Activated naive CD8-positive, alpha-beta T cell (primary cell): ENCODE measurements around the gene CALHM1.
"Not testable (repeated sequence)": the region's sequence is repeated elsewhere in the genome, so short reads cannot be mapped to it uniquely, and the experiment has no call there.

Experiments
- H3K27ac Mint-ChIP-seq: one replicate; pipeline ENCODE4 v1.8.0; 2021; ENCODE audit warnings: mixed read lengths
- H3K27me3 Mint-ChIP-seq: one replicate; pipeline ENCODE4 v1.8.0; 2021; ENCODE audit warnings: mixed read lengths
- H3K36me3 Mint-ChIP-seq: one replicate; pipeline ENCODE4 v1.8.0; 2021; ENCODE audit warnings: mixed read lengths
- H3K4me1 Mint-ChIP-seq: one replicate; pipeline ENCODE4 v1.8.0; 2021; ENCODE audit warnings: low read depth, mixed read lengths
- H3K4me3 Mint-ChIP-seq: one replicate; pipeline ENCODE4 v1.8.0; 2021; ENCODE audit warnings: mild to moderate bottlenecking, mixed read lengths
- H3K9me3 Mint-ChIP-seq: one replicate; pipeline ENCODE4 v1.8.0; 2021; ENCODE audit warnings: low read depth, mixed read lengths

CALHM1 gene, protein sequence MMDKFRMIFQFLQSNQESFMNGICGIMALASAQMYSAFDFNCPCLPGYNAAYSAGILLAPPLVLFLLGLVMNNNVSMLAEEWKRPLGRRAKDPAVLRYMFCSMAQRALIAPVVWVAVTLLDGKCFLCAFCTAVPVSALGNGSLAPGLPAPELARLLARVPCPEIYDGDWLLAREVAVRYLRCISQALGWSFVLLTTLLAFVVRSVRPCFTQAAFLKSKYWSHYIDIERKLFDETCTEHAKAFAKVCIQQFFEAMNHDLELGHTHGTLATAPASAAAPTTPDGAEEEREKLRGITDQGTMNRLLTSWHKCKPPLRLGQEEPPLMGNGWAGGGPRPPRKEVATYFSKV

DNA sequence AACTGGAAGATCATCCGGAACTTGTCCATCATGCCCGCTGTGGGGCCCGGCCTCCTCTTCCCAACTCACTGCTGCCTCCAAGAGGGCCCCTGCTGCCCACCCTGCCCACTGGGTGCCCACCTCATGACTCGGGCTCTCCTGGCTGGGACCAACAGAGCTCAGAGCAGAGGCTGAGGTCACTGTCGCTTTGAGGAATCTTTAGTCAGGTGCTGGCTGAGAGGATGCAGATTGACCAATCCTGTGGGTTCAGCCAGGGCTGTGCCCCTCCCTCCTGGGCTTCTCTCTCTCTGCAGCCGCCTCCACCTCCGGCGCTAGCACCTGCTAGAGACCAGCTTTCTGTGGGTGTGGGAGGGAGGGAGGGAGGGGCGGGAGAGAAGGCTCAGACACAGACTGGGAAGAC lies at the start of gene CALHM1:
Gene CALHM1, minus strand, starts transcription at position 181 of the 400 bp plus-strand sequence. Its CDS starts 149 bp downstream, at position 32.
- no peaks in the 10 kb centered on the region for H3K27me3 Mint-ChIP-seq
- peaks cover 4% of the 10 kb centered on the region for H3K4me1 Mint-ChIP-seq

GRCh38 chr10:103507235-103508191 lies 48.8 kb upstream of the CALHM1 start:
- Mint-ChIP-seq H3K9me3 (no peaks in the 10 kb centered on the region), H3K27me3 (peaks cover 11% of the 10 kb centered on the region), H3K4me1 (peaks cover 12% of the 10 kb centered on the region), H3K27ac (no peak overlapping the region), H3K36me3 (no peaks in the 10 kb centered on the region), H3K4me3 (no peak overlapping the region)

More for the DNA sequence above, at the start of gene CALHM1:
- Mint-ChIP-seq H3K9me3 (no peaks in the 10 kb centered on the region), H3K4me3 (no peak within 1 kb of the TSS), H3K27ac (no peak within 1 kb of the TSS), H3K36me3 (no peaks in the 10 kb centered on the region)

- H3K4me3 Mint-ChIP-seq = no peak overlapping the region
- no peaks in the 10 kb centered on the region for H3K9me3 Mint-ChIP-seq
- H3K27ac Mint-ChIP-seq = no peak overlapping the region
- H3K27me3 Mint-ChIP-seq = peaks cover 14% of the 10 kb centered on the region
- no peaks in the 10 kb centered on the region for H3K36me3 Mint-ChIP-seq
- peaks cover 12% of the 10 kb centered on the region for H3K4me1 Mint-ChIP-seq
These were observed 47.4 kb upstream of the CALHM1 start for GRCh38 chr10:103506061-103506460.

DNA sequence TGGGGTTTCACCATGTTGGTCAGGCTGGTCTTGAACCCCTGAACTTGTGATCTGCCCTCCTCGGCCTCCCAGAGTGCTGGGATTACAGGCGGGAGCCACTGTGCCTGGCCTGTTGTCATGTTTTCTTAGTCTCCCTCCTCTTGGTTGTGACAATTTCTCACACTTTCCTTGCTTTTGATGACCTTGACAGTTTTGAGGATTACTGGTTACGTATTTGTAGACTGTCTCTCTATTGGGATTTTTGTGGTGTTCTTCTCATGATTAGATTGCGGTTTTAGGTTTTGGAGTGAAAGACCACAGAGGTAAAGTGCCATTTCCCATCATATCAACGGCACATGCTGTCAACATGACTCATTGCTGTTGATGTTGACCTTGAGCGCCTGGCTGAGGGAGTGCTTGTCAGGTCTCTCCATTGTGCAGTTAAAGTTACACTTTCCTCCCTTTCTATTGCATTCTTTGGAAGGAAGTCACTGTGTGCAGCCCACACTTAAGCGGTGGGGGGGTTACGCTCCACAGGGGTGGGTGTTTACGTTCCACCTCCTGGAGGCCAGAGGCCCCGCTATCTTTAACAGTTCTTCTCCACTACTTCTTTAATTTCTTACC lies 45.6 kb upstream of the CALHM1 start:
- Mint-ChIP-seq H3K36me3 (no peaks in the 10 kb centered on the region), H3K27ac (no peak overlapping the region), H3K27me3 (peaks cover 16% of the 10 kb centered on the region), H3K4me3 (no peak overlapping the region), H3K9me3 (no peaks in the 10 kb centered on the region), H3K4me1 (peaks cover 15% of the 10 kb centered on the region)

DNA sequence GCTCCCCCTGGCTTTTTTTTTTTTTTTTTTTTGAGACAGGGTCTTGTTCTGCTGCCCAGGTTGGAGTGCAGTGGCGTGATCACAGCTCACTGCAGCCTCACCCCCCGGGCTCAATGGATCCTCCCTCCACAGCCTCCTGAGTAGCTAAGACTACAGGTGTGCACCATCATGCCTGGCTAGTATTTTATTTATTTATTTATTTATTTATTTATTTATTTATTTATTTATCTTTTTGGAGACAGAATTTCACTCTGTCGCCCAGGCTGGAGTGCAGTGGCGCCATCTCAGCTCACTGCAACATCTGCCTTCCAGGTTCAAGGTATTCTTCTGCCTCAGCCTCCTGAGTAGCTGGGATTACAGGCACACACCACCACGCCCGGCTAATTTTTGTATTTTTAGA lies 45.1 kb upstream of the CALHM1 start:
- H3K4me3 Mint-ChIP-seq, H3K36me3 Mint-ChIP-seq, H3K9me3 Mint-ChIP-seq, H3K27ac Mint-ChIP-seq: not testable (repeated sequence)
- Mint-ChIP-seq H3K4me1 (peaks cover 15% of the 10 kb centered on the region), H3K27me3 (peaks cover 17% of the 10 kb centered on the region)

- Mint-ChIP-seq H3K4me1 (peaks cover 15% of the 10 kb centered on the region), H3K27ac (no peak overlapping the region), H3K4me3 (no peak overlapping the region), H3K9me3 (no peaks in the 10 kb centered on the region), H3K27me3 (peaks cover 20% of the 10 kb centered on the region), H3K36me3 (no peaks in the 10 kb centered on the region)
These were observed 44.4 kb upstream of the CALHM1 start for GRCh38 chr10:103502849-103503660.

- peaks cover 25% of the 10 kb centered on the region for H3K27me3 Mint-ChIP-seq
- H3K27ac Mint-ChIP-seq = no peak overlapping the region
- H3K36me3 Mint-ChIP-seq = no peaks in the 10 kb centered on the region
- no peak overlapping the region for H3K4me3 Mint-ChIP-seq
- H3K4me1 Mint-ChIP-seq = peaks cover 15% of the 10 kb centered on the region
- H3K9me3 Mint-ChIP-seq = no peaks in the 10 kb centered on the region
These were observed 42.5 kb upstream of the CALHM1 start for GRCh38 chr10:103501186-103501585.

DNA sequence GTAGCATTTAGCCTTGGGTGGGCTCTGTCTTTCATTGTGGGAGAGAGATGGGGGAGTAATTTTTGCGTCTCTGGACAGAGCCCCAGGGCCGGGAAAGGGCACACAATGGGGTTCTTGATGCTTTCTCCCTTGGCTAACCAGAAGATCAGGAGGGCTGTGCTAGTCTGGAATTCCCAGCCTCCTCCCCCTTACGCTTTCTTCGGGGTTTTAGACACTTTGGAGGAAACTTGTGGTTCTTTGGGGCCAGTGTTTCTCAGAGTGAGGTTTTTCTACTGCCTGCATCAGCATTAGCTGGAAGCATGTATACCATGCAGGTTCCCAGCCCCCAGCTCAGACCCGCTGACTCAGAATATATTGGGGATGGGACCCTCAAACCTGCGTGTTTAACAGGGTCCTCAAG lies 41.8 kb upstream of the CALHM1 start:
- H3K4me3 Mint-ChIP-seq = no peak overlapping the region
- H3K9me3 Mint-ChIP-seq = no peaks in the 10 kb centered on the region
- H3K27ac Mint-ChIP-seq = no peak overlapping the region
- H3K4me1 Mint-ChIP-seq = peaks cover 15% of the 10 kb centered on the region
- H3K36me3 Mint-ChIP-seq = no peaks in the 10 kb centered on the region
- H3K27me3 Mint-ChIP-seq = peaks cover 30% of the 10 kb centered on the region

DNA sequence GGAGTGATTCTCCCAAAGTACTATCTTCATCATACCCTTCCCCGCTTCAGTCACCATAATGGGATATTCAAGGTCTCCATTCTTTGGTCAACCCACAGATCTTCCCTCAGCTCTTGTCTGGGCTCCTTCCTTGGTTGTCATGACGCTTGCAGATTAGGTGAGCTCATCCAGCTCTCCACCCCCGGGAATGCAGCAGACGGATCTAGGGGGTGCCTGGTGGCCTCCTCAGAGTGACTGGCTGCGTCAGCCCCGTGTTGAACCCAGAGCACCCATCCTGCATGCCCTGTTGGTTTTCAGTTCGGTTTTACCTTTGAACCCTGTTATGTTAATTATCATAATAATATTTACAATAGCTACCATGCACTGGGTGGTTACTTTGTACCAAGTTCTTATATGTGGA lies 41.2 kb upstream of the CALHM1 start:
- no peaks in the 10 kb centered on the region for H3K36me3 Mint-ChIP-seq
- peaks cover 35% of the 10 kb centered on the region for H3K27me3 Mint-ChIP-seq
- H3K4me1 Mint-ChIP-seq = peaks cover 15% of the 10 kb centered on the region
- H3K9me3 Mint-ChIP-seq = no peaks in the 10 kb centered on the region
- H3K4me3 Mint-ChIP-seq = no peak overlapping the region
- no peak overlapping the region for H3K27ac Mint-ChIP-seq

- no peak overlapping the region for H3K4me3 Mint-ChIP-seq
- peaks cover 11% of the 10 kb centered on the region for H3K4me1 Mint-ChIP-seq
- H3K27ac Mint-ChIP-seq = no peak overlapping the region
- peaks cover 37% of the 10 kb centered on the region for H3K27me3 Mint-ChIP-seq
- no peaks in the 10 kb centered on the region for H3K9me3 Mint-ChIP-seq
- no peaks in the 10 kb centered on the region for H3K36me3 Mint-ChIP-seq
These were observed 40.4 kb upstream of the CALHM1 start for GRCh38 chr10:103498936-103499638.

DNA sequence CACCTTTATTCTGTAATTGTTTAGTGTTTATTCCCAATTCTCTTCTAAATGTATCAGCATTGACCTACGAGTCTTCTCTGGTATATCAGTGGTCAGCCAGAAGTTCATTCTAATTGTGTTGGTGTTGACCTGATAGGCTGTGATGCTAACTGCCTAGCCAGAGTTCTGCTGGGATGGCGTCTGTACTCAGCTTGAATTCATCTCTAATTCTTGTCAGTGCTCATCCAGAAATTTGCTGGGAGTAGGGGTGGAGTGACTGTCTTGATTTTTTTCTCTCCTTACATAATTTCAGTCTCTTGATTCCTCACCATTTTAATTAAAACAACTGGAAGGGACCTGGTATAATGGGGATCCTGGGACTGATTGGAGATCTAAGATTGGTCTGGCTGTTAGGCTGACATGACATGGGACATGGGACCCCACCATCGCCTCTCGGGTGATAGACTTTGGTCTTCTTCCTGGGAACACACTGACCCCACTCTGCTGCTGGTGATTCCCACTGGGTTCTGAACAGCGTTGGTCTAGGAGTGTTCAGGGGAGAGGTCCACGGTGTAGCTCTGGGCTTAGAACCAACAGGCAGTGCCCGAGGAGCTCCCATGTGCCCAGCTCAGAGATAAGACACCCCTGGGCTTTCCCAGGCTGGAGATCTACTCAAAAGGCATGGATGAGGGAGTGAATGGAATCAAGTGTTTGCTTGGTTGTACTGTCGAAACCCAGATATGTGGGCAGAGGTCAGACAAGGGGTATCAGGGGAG lies 38.6 kb upstream of the CALHM1 start:
- Mint-ChIP-seq H3K36me3 (no peaks in the 10 kb centered on the region), H3K4me1 (peaks cover 15% of the 10 kb centered on the region), H3K27me3 (peaks cover 37% of the 10 kb centered on the region), H3K4me3 (no peak overlapping the region), H3K27ac (no peak overlapping the region), H3K9me3 (no peaks in the 10 kb centered on the region)

DNA sequence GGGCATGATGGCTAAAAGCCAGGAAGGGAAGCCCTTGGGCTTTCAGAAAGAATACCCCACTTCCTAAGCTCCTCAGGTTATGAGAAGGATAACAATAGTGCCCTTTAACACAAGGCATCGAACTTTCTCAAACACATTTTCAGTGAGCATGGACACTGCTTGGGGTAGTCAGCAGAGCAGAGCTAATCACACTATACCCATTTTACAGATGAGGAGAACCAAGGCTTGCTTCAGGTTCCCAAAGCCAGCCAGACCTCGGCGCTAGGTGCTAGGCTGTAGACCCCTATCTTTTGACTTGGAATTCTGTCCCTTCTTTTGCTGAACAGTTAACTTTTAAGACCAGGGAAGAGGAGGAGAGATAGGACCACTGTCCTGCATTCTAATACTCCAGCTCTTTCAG lies 36.6 kb upstream of the CALHM1 start:
- Mint-ChIP-seq H3K36me3 (no peaks in the 10 kb centered on the region), H3K27me3 (peaks cover 28% of the 10 kb centered on the region), H3K27ac (no peak overlapping the region), H3K9me3 (no peaks in the 10 kb centered on the region), H3K4me1 (peaks cover 31% of the 10 kb centered on the region), H3K4me3 (peak overlapping the region; percentile 54)
